ENCODE results near the gene PDE4B.

Gene PDE4B

GRCh38 chr1:66351913-66352312, 559.2 kb downstream of the PDE4B start:
- no peaks in the 10 kb centered on the region for H3K9me2 ChIP-seq (ENCODE audit: low read depth, low read length)
- peak overlapping the region; percentile 12 for H3K4me3 ChIP-seq (ENCODE audit: low read depth, low read length, poor library complexity, severe bottlenecking)
- H4K20me1 ChIP-seq (ENCODE audit: insufficient read depth, low read length) = no peaks in the 10 kb centered on the region
- peak overlapping the region; percentile 23; the same call in 1 of the 2 replicates for H3K4me2 ChIP-seq (ENCODE audit: low read length)
- H2AFZ ChIP-seq (ENCODE audit: low read length) = no peak overlapping the region
- TF ChIP-seq CTCF (IDR thresholded peaks at IDR 0.05; ENCODE audit: low read length) = no peak
- TF ChIP-seq EZH2 (IDR thresholded peaks at IDR 0.05; ENCODE audit: borderline replicate concordance, low read length) = no peak
- H3K27me3 ChIP-seq (ENCODE audit: insufficient read depth, low read length) = no peaks in the 10 kb centered on the region
- peaks cover 81% of the 10 kb centered on the region for H3K4me1 ChIP-seq (ENCODE audit: insufficient read depth, low read length, severe bottlenecking)
- peaks cover 16% of the 10 kb centered on the region for H3K36me3 ChIP-seq (ENCODE audit: insufficient read depth, low read length)
- H3K79me2 ChIP-seq (ENCODE audit: insufficient read depth, low read length) = peaks cover 53% of the 10 kb centered on the region
- H3F3A ChIP-seq (ENCODE audit: insufficient read depth, low read length) = no peaks in the 10 kb centered on the region
- peak overlapping the region; percentile 89 for H3K27ac ChIP-seq (ENCODE audit: low read depth, low read length, poor library complexity, severe bottlenecking)
- no peaks in the 10 kb centered on the region for H3K9me3 ChIP-seq (ENCODE audit: low read length)
- no peak overlapping the region; the same call in 1 of the 2 replicates for H3K9ac ChIP-seq (ENCODE audit: low read length)

- H3F3A ChIP-seq (ENCODE audit: insufficient read depth, low read length) = no peaks in the 10 kb centered on the region
- H3K27ac ChIP-seq (ENCODE audit: low read depth, low read length, poor library complexity, severe bottlenecking) = peak overlapping the region; percentile 89
- H3K36me3 ChIP-seq (ENCODE audit: insufficient read depth, low read length) = peaks cover 18% of the 10 kb centered on the region
- no peak overlapping the region for H3K9ac ChIP-seq (ENCODE audit: low read length)
- TF ChIP-seq EZH2 (IDR thresholded peaks at IDR 0.05; ENCODE audit: borderline replicate concordance, low read length) (no peak), CTCF (IDR thresholded peaks at IDR 0.05; ENCODE audit: low read length) (no peak)
- peaks cover 49% of the 10 kb centered on the region for H3K79me2 ChIP-seq (ENCODE audit: insufficient read depth, low read length)
- no peak overlapping the region for H2AFZ ChIP-seq (ENCODE audit: low read length)
- H3K9me3 ChIP-seq (ENCODE audit: low read length) = no peaks in the 10 kb centered on the region
- H3K4me3 ChIP-seq (ENCODE audit: low read depth, low read length, poor library complexity, severe bottlenecking) = no peak overlapping the region
- no peaks in the 10 kb centered on the region for H4K20me1 ChIP-seq (ENCODE audit: insufficient read depth, low read length)
- no peaks in the 10 kb centered on the region for H3K9me2 ChIP-seq (ENCODE audit: low read depth, low read length)
- no peak overlapping the region for H3K4me2 ChIP-seq (ENCODE audit: low read length)
- no peaks in the 10 kb centered on the region for H3K27me3 ChIP-seq (ENCODE audit: insufficient read depth, low read length)
- peaks cover 72% of the 10 kb centered on the region for H3K4me1 ChIP-seq (ENCODE audit: insufficient read depth, low read length, severe bottlenecking)
Measured at GRCh38 chr1:66352792-66353191, 560.1 kb downstream of the PDE4B start.

DNA sequence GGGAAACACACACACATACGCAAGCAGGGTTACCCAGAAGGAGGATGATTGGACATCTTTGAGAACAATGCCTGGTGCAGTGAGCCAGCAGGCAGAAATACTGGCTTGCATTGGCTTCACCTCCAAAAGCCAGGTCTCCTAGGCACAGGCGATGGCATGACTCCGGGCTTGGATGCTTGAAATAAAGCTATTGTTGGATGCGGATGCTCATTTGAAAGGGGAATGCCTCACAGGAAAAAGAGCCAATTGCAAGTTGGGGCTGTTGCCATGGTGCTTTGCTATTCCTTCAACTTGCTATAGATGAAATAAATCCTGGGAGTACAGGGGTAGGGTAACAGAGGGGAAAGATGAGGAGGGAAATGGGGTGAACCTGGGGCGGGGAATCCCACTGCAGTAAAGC, 560.6 kb downstream of the PDE4B start:
- Histone ChIP-seq H3K4me1 (ENCODE audit: insufficient read depth, low read length, severe bottlenecking) (peaks cover 67% of the 10 kb centered on the region), H3K4me2 (ENCODE audit: low read length) (no peak overlapping the region), H3K9ac (ENCODE audit: low read length) (no peak overlapping the region), H3K27me3 (ENCODE audit: insufficient read depth, low read length) (no peaks in the 10 kb centered on the region), H3K36me3 (ENCODE audit: insufficient read depth, low read length) (peaks cover 18% of the 10 kb centered on the region), H3K79me2 (ENCODE audit: insufficient read depth, low read length) (peaks cover 45% of the 10 kb centered on the region), H3K9me2 (ENCODE audit: low read depth, low read length) (no peaks in the 10 kb centered on the region), H2AFZ (ENCODE audit: low read length) (no peak overlapping the region), H3K27ac (ENCODE audit: low read depth, low read length, poor library complexity, severe bottlenecking) (no peak overlapping the region), H3F3A (ENCODE audit: insufficient read depth, low read length) (no peaks in the 10 kb centered on the region), H3K9me3 (ENCODE audit: low read length) (no peaks in the 10 kb centered on the region), H3K4me3 (ENCODE audit: low read depth, low read length, poor library complexity, severe bottlenecking) (no peak overlapping the region), H4K20me1 (ENCODE audit: insufficient read depth, low read length) (no peaks in the 10 kb centered on the region)
- TF ChIP-seq CTCF (IDR thresholded peaks at IDR 0.05; ENCODE audit: low read length) (no peak), EZH2 (IDR thresholded peaks at IDR 0.05; ENCODE audit: borderline replicate concordance, low read length) (no peak)
